GM19099 (cell line): ENCODE measurements around the gene TRA2B.

Experiments used
- POLR2A ChIP-seq: IDR thresholded peaks from 3 replicates; pipeline ENCODE4 v1.6.1; 2011; ENCODE audit warnings: low read depth; ENCODE audit not compliant: insufficient read length; ENCODE audit errors: extremely low read depth

The TRA2B gene

GRCh38 chr3:185874119-185874518 lies 63.7 kb downstream of the TRA2B start:
- TF ChIP-seq POLR2A: no peak

- TF ChIP-seq POLR2A: no peak
Measured at GRCh38 chr3:185867650-185868049, 70.2 kb downstream of the TRA2B start.

GRCh38 chr3:185866995-185867394 lies 70.8 kb downstream of the TRA2B start:
- no peak for TF ChIP-seq POLR2A

- TF ChIP-seq POLR2A: no peak
Measured at GRCh38 chr3:185866555-185866954, 71.3 kb downstream of the TRA2B start.
